ENCODE data around the gene TEDDM1. TPM values are rescaled to one million over a fixed set of nuclear protein-coding genes. Genes with fewer than 3 reads are reported as not detected.

The TEDDM1 gene
- total RNA-seq, 6 experiments from 2014 or later, result not detected

GRCh38 chr1:182367926-182368325, 32.5 kb downstream of the TEDDM1 start:
- Mint-ChIP-seq H3K4me3 (no peak overlapping the region), H3K9me3 (no peaks in the 10 kb centered on the region), H3K27ac (no peak overlapping the region), H3K4me1 (ENCODE audit: low read depth) (peaks cover 11% of the 10 kb centered on the region; the same call in 1 of the 2 replicates), H3K36me3 (ENCODE audit: low read depth) (no peaks in the 10 kb centered on the region), H3K27me3 (ENCODE audit: insufficient read depth) (peaks cover 24% of the 10 kb centered on the region)
- DNase-seq, result no peak
- TF ChIP-seq, protein P1, sequence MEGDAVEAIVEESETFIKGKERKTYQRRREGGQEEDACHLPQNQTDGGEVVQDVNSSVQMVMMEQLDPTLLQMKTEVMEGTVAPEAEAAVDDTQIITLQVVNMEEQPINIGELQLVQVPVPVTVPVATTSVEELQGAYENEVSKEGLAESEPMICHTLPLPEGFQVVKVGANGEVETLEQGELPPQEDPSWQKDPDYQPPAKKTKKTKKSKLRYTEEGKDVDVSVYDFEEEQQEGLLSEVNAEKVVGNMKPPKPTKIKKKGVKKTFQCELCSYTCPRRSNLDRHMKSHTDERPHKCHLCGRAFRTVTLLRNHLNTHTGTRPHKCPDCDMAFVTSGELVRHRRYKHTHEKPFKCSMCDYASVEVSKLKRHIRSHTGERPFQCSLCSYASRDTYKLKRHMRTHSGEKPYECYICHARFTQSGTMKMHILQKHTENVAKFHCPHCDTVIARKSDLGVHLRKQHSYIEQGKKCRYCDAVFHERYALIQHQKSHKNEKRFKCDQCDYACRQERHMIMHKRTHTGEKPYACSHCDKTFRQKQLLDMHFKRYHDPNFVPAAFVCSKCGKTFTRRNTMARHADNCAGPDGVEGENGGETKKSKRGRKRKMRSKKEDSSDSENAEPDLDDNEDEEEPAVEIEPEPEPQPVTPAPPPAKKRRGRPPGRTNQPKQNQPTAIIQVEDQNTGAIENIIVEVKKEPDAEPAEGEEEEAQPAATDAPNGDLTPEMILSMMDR (IDR thresholded peaks at IDR 0.05), result no peak

GRCh38 chr1:182366596-182366995, 33.9 kb downstream of the TEDDM1 start:
- Mint-ChIP-seq H3K4me3 (no peak overlapping the region), H3K27me3 (ENCODE audit: insufficient read depth) (peaks cover 24% of the 10 kb centered on the region), H3K4me1 (ENCODE audit: low read depth) (peaks cover 11% of the 10 kb centered on the region; the same call in 1 of the 2 replicates), H3K36me3 (ENCODE audit: low read depth) (no peaks in the 10 kb centered on the region), H3K9me3 (no peaks in the 10 kb centered on the region), H3K27ac (no peak overlapping the region)
- DNase-seq, result no peak
- TF ChIP-seq, protein P1 (IDR thresholded peaks at IDR 0.05), result no peak

GRCh38 chr1:182359645-182360044, 40.8 kb downstream of the TEDDM1 start:
- H3K9me3 Mint-ChIP-seq, result no peaks in the 10 kb centered on the region

GRCh38 chr1:182357913-182358312, 42.6 kb downstream of the TEDDM1 start:
- Mint-ChIP-seq H3K27me3 (ENCODE audit: insufficient read depth) (peaks cover 14% of the 10 kb centered on the region), H3K9me3 (no peaks in the 10 kb centered on the region), H3K4me1 (ENCODE audit: low read depth) (no peaks in the 10 kb centered on the region), H3K36me3 (ENCODE audit: low read depth) (no peaks in the 10 kb centered on the region), H3K27ac (no peak overlapping the region), H3K4me3 (no peak overlapping the region)
- no peak for DNase-seq
- TF ChIP-seq, protein P1 (IDR thresholded peaks at IDR 0.05), result no peak

More at GRCh38 chr1:182359645-182360044, 40.8 kb downstream of the TEDDM1 start:
- Mint-ChIP-seq H3K4me3 (no peak overlapping the region), H3K4me1 (ENCODE audit: low read depth) (no peaks in the 10 kb centered on the region), H3K27me3 (ENCODE audit: insufficient read depth) (peaks cover 14% of the 10 kb centered on the region), H3K36me3 (ENCODE audit: low read depth) (no peaks in the 10 kb centered on the region), H3K27ac (no peak overlapping the region)
- DNase-seq, result no peak
- TF ChIP-seq, protein P1 (IDR thresholded peaks at IDR 0.05), result no peak

- Mint-ChIP-seq H3K27me3 (ENCODE audit: insufficient read depth) (peaks cover 14% of the 10 kb centered on the region), H3K27ac (no peak overlapping the region), H3K36me3 (ENCODE audit: low read depth) (no peaks in the 10 kb centered on the region), H3K4me1 (ENCODE audit: low read depth) (no peaks in the 10 kb centered on the region), H3K4me3 (no peak overlapping the region), H3K9me3 (no peaks in the 10 kb centered on the region)
- DNase-seq, result no peak
- TF ChIP-seq, protein P1 (IDR thresholded peaks at IDR 0.05), result no peak
Measured at GRCh38 chr1:182357171-182357570, 43.3 kb downstream of the TEDDM1 start.

DNA sequence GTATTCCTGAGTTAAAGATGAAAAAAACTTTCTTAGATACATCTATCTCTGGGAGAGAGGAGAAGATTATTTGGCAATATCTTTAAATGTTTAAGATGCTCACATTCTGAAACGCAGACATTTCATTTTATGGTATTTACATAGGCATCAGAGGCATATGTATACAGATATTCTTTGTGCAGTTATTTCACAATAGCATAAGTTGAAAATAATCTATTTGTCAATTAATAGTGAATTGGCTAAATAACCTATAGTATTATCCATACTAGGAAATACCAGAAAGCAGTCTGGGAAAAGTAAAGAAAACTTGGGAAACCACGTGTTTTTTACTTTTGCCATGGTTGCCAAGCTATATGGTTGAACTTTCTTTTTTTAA, 44.8 kb downstream of the TEDDM1 start:
- H3K27me3 Mint-ChIP-seq (ENCODE audit: insufficient read depth), result peaks cover 8% of the 10 kb centered on the region
- H3K4me3 Mint-ChIP-seq, result no peak overlapping the region
- no peak for DNase-seq
- TF ChIP-seq, protein P1 (IDR thresholded peaks at IDR 0.05), result no peak
- H3K4me1 Mint-ChIP-seq (ENCODE audit: low read depth), result no peaks in the 10 kb centered on the region
- H3K27ac Mint-ChIP-seq, result no peak overlapping the region
- H3K36me3 Mint-ChIP-seq (ENCODE audit: low read depth), result no peaks in the 10 kb centered on the region
- H3K9me3 Mint-ChIP-seq, result no peaks in the 10 kb centered on the region

All from HFFc6 (cell line).